GM12892 (cell line): ENCODE results near the gene DNAH14.
"Not testable (repeated sequence)": the region's sequence is repeated elsewhere in the genome, so short reads cannot be mapped to it uniquely, and the experiment has no call there.

Experiments used
- POLR2A ChIP-seq: IDR thresholded peaks from 2 replicates; pipeline ENCODE4 v1.6.1; 2011; ENCODE audit warnings: low read depth, low read length, control low read depth
- POLR2AphosphoS5 ChIP-seq: IDR thresholded peaks from 2 replicates; pipeline ENCODE4 v1.6.1; 2011; ENCODE audit warnings: low read depth, low read length, control low read depth

DNA sequence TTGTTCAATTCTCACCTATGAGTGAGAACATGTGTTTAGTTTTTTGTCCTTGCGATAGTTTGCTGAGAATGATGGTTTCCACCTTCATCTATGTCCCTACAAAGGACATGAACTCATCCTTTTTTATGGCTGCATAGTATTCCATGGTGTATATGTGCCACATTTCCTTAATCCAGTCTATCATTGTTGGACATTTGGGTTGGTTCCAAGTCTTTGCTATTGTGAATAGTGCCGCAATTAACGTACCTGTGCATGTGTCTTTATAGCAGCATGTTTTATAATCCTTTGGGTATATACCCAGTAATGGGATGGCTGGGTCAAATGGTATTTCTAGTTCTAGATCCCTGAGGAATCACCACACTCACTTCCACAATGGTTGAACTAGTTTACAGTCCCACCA is 11.3 kb downstream of the DNAH14 start:
- not testable (repeated sequence) for TF ChIP-seq POLR2A, POLR2AphosphoS5
